ENCODE measurements around the gene LMF2.

Gene LMF2

DNA sequence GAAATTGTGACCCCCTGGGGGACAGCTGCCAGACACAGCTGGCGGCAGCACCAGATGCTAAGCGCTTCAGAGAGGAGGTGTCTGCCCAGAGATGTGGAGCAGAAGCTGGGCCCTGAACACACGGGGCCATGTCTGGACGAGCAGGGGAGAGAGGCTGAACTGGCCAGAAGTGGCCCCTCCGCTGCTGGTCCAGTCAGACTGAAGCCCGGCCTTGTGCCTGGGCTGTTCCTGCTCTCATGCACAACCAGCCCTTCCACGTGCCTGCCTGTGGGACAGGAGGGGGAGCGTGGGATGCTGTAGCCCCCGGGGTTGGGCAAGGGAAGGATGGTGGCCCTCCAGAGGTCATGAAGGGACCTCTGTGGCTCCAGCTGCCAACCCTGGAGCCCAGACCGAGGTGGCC, 24.4 kb downstream of the LMF2 start:
- H3K4me3 ChIP-seq (ENCODE audit: low read depth, low read length): no peak overlapping the region
- no peak overlapping the region for H3K9ac ChIP-seq
- no peak overlapping the region for H3K27ac ChIP-seq
- TF ChIP-seq, protein P1, sequence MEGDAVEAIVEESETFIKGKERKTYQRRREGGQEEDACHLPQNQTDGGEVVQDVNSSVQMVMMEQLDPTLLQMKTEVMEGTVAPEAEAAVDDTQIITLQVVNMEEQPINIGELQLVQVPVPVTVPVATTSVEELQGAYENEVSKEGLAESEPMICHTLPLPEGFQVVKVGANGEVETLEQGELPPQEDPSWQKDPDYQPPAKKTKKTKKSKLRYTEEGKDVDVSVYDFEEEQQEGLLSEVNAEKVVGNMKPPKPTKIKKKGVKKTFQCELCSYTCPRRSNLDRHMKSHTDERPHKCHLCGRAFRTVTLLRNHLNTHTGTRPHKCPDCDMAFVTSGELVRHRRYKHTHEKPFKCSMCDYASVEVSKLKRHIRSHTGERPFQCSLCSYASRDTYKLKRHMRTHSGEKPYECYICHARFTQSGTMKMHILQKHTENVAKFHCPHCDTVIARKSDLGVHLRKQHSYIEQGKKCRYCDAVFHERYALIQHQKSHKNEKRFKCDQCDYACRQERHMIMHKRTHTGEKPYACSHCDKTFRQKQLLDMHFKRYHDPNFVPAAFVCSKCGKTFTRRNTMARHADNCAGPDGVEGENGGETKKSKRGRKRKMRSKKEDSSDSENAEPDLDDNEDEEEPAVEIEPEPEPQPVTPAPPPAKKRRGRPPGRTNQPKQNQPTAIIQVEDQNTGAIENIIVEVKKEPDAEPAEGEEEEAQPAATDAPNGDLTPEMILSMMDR (IDR thresholded peaks at IDR 0.05): no peak
- H3K9me3 ChIP-seq (ENCODE audit: control insufficient read depth, low read length): no peaks in the 10 kb centered on the region
- no peaks in the 10 kb centered on the region for H3K36me3 ChIP-seq (ENCODE audit: control insufficient read depth, insufficient read depth, low read length)
- no peak overlapping the region for H2AFZ ChIP-seq
- H3K4me1 ChIP-seq: no peaks in the 10 kb centered on the region
- no peaks in the 10 kb centered on the region for H3K79me2 ChIP-seq
- H3K27me3 ChIP-seq (ENCODE audit: control insufficient read depth, insufficient read depth, low read length): no peaks in the 10 kb centered on the region
- H3K4me2 ChIP-seq (ENCODE audit: low read length): no peak overlapping the region

GRCh38 chr22:50482107-50483074, 25.1 kb downstream of the LMF2 start:
- H3K9ac ChIP-seq: no peak overlapping the region
- no peak overlapping the region for H3K4me3 ChIP-seq (ENCODE audit: low read depth, low read length)
- H3K27ac ChIP-seq: no peak overlapping the region
- TF ChIP-seq, protein P1 (IDR thresholded peaks at IDR 0.05): no peak
- H3K79me2 ChIP-seq: no peaks in the 10 kb centered on the region
- H3K4me1 ChIP-seq: no peaks in the 10 kb centered on the region
- H3K4me2 ChIP-seq (ENCODE audit: low read length): no peak overlapping the region
- no peak overlapping the region for H2AFZ ChIP-seq
- H3K27me3 ChIP-seq (ENCODE audit: control insufficient read depth, insufficient read depth, low read length): no peaks in the 10 kb centered on the region
- H3K36me3 ChIP-seq (ENCODE audit: control insufficient read depth, insufficient read depth, low read length): no peaks in the 10 kb centered on the region
- H3K9me3 ChIP-seq (ENCODE audit: control insufficient read depth, low read length): no peaks in the 10 kb centered on the region

DNA sequence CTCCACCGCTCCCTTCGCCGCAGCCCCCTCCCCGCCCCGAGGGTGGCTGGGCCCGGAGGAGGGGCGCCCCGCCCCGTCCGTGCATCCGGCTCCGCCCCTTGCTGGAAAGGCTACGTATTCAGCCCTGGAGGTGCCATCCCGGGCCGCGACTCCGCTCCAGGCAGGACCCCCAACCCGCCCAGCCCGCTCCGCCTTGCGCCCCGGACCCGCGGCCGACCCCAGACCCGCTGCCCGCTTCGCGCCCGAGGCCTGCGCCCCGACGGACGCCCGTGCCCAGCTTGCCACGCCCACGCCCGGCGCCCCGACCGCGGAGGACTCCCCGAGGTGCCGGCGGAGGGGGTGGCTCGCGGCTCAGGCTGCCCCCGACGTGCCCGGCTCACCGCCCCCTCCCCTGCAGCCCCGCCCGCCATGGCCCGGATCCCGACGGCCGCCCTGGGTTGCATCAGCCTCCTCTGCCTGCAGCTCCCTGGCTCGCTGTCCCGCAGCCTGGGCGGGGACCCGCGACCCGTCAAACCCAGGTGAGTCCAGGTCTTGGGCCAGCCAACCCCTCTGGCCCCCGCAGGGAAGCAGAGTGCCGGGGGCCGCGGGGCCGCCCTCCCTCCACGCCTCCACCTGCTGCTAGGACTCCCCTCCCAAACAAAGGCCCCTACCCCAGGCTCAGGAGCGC, 25.9 kb downstream of the LMF2 start, which contains the start of gene ADM2:
ADM2 (plus strand) TSS at position 104 of the 667 bp plus-strand sequence; CDS start at position 409, 305 bp downstream.
- H3K36me3 ChIP-seq (ENCODE audit: control insufficient read depth, insufficient read depth, low read length): no peaks in the 10 kb centered on the region
- no peak within 1 kb of the TSS for H3K4me2 ChIP-seq (ENCODE audit: low read length)
- no peak within 1 kb of the TSS for H3K4me3 ChIP-seq (ENCODE audit: low read depth, low read length)
- peak within 1 kb of the TSS; percentile 28 for H2AFZ ChIP-seq
- no peak within 1 kb of the TSS for H3K9ac ChIP-seq
- TF ChIP-seq, protein P1 (IDR thresholded peaks at IDR 0.05): no peak
- no peak within 1 kb of the TSS for H3K27ac ChIP-seq
- H3K27me3 ChIP-seq (ENCODE audit: control insufficient read depth, insufficient read depth, low read length): no peaks in the 10 kb centered on the region
- H3K9me3 ChIP-seq (ENCODE audit: control insufficient read depth, low read length): no peaks in the 10 kb centered on the region
- no peaks in the 10 kb centered on the region for H3K79me2 ChIP-seq
- H3K4me1 ChIP-seq: no peaks in the 10 kb centered on the region

GRCh38 chr22:50481045-50481439, 26.5 kb downstream of the LMF2 start:
- TF ChIP-seq, protein P1 (IDR thresholded peaks at IDR 0.05): no peak
- Histone ChIP-seq H3K27me3 (ENCODE audit: control insufficient read depth, insufficient read depth, low read length) (no peaks in the 10 kb centered on the region), H3K4me1 (no peaks in the 10 kb centered on the region), H3K4me2 (ENCODE audit: low read length) (no peak overlapping the region), H3K4me3 (ENCODE audit: low read depth, low read length) (no peak overlapping the region), H3K9ac (no peak overlapping the region), H3K27ac (no peak overlapping the region), H3K79me2 (no peaks in the 10 kb centered on the region), H3K9me3 (ENCODE audit: control insufficient read depth, low read length) (no peaks in the 10 kb centered on the region), H2AFZ (peak overlapping the region; percentile 28), H3K36me3 (ENCODE audit: control insufficient read depth, insufficient read depth, low read length) (no peaks in the 10 kb centered on the region)

All from parathyroid adenoma (tissue), 2 donors.